Limb (tissue), 2 donors: Measurements from ENCODE around the gene REXO4.
"Not testable (repeated sequence)": the region's sequence is repeated elsewhere in the genome, so short reads cannot be mapped to it uniquely, and the experiment has no call there.

Experiments used
- DNase-seq, 2 donors: peaks; one replicate each; pipeline ENCODE4 v3.0.0-alpha.2; 2016; ENCODE audit errors: extremely low spot score in 2 of 2

REXO4 gene

GRCh38 chr9:133389562-133389961, 28.2 kb downstream of the REXO4 start:
- no peak for DNase-seq

DNA sequence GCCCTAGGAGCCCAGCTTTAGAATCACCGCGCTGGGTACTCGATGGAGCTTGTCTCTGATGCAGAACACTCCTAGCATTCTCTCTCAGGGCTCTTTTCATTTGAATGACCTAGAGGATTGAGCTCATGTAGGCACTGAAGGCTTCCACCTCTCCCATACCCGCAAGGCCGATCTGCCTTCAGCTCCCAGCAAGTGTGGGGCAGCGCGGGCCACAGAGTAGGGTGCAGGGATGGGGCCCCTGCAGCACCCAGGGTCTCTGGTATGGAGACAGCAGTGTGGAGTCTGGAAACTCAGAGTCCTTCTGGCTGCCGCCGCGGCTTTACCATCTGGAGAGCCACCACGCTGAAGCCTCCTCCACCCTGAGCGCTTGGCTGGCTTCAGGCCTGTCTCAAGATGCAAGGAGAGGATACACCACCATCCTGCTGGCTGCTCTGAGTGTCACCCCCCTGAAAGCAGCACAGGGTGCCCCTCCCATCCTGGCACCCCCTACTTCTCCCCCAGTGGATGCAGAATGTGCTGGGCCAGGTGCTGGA, 28.7 kb downstream of the REXO4 start:
- no peak for DNase-seq

DNA sequence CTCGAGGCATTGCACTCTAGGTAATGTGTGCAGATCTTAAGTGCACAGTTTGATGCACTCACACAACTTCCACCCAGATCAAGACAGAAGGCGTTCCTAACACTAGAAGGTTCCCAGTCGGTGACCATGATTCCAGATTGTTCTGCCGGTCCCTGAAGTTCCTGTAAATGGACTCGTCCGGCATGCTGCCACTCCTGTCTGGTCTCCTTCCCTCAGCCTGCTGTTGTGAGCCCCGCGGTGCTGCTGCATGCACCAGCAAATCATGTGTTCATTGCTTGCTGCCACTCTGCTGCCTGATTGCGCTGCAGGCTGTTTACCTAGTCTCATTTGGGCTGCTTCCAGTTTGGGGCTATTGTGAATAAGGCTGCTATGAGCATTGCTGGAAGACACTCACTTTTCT, 30.1 kb downstream of the REXO4 start:
- no peak for DNase-seq

GRCh38 chr9:133386338-133386737, 31.5 kb downstream of the REXO4 start:
- DNase-seq, result no peak

- no peak for DNase-seq
Observed at GRCh38 chr9:133385452-133385851, 32.4 kb downstream of the REXO4 start.

DNA sequence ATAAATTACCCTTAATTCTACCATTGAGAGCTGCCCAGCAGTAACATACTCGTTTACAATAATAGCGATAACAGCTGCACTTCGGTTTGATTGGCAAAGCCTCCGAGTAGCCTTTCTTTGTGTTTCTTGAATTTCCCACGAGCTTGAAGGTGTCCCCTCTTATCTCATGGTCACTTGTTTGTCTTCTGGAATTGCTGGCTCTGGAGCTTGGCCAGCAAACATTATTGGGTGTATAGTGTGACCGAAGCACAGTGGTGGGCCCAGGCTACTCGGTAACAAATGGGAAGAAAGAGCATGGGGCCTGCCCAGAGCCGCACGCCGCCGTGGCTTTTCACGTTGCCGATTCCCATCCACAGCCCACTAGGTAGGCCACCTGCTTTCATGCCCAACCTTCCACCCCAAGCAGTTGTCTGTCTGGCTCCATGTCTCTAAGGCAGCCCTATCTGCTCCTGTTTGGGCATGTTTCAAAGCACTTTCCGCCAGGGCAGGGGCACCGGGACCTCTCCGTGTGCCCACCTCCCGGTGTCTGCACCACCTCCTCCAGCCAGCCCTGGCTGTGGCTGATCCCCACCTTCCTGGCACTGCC, 33.0 kb downstream of the REXO4 start:
- DNase-seq, result no peak

GRCh38 chr9:133383438-133383837, 34.4 kb downstream of the REXO4 start:
- DNase-seq, result no peak

GRCh38 chr9:133382507-133383141, 35.2 kb downstream of the REXO4 start:
- DNase-seq, result no peak

DNA sequence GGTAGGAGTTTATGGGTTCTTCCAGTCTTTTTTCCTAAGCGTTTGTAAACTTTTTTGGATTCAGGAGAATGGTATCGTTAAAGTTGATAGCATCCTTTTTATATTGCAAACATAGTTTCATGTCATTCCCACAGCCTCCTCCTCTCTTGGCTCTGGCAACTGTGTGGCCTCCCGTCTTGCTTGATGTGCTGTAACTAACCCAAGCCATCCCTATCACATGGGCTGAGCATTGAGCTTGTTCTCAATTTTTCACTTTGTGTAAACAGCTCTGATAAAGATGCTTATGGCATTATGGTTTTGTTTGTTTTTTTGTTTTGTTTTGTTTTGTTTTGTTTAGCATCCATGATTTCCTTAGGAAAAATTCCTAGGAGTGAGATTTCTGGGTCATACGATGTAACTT, 37.1 kb downstream of the REXO4 start:
- no peak for DNase-seq

GRCh38 chr9:133379153-133380086, 38.4 kb downstream of the REXO4 start:
- DNase-seq, result no peak

DNA sequence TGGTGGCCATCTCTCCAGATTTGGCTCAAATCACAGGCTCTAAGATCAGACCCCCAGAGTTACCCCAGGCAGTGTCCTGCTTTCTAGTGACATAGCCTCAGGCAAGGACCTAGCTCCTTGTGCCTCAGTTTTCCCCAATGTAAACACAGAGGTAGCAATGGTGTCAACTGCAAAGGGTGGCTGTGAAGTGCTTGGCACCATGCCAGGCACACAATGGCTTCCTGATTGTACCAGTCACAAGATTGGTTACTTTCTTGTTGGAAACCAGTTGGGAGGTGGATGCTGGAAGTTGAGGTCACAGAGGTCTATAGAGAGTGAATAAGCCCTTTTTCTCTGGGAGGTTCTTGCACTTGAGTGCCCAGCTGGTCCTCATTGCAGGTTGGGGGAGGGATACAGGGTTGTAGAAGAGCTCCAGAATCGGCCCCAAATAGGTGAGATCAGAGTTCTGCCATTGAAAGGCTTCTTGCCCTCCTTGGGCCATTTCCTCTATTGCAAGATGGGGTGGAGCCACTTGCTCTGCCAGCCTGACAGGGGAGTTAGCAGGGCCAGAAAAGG, 39.3 kb downstream of the REXO4 start:
- no peak for DNase-seq

DNA sequence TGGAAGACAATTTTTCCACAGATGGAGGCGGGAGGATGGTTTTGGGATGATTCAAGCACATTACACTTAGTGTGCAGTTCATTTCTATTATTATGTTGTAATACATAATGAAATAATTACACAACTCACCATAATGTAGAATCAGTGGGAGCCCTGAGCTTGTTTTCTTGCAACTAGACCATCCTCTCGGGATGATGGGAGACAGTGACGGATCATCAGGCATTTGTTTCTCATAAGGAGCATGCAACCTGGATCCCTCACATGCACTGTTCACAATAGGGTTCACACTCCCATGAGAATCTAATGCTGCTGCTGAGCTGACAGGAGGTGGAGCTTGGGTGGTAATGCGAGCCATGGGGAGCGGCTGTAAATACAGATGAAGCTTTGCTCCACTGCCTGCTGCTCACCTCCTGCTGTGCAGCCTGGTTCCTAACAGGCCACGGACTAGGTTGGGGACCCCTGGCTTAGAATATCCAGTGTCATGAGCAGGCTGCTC, 40.0 kb downstream of the REXO4 start:
- DNase-seq, result no peak

DNA sequence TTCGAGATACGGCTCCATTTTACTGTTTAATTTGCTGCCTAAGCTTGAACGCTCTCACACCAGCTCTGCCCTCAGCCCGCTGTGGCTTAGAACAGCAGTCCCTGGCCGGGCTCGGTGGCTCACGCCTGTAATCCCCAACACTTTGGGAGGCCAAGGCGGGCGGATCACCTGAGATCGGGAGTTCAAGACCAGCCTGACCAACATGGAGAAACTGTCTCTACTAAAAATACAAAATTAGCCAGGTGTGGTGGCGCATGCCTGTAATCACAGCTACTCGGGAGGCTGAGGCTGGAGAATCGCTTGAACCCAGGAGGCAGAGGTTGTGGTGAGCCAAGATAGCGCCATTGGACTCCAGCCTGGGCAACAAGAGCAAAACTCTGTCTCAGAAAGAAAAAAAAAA, 40.5 kb downstream of the REXO4 start:
- not testable (repeated sequence) for DNase-seq

DNA sequence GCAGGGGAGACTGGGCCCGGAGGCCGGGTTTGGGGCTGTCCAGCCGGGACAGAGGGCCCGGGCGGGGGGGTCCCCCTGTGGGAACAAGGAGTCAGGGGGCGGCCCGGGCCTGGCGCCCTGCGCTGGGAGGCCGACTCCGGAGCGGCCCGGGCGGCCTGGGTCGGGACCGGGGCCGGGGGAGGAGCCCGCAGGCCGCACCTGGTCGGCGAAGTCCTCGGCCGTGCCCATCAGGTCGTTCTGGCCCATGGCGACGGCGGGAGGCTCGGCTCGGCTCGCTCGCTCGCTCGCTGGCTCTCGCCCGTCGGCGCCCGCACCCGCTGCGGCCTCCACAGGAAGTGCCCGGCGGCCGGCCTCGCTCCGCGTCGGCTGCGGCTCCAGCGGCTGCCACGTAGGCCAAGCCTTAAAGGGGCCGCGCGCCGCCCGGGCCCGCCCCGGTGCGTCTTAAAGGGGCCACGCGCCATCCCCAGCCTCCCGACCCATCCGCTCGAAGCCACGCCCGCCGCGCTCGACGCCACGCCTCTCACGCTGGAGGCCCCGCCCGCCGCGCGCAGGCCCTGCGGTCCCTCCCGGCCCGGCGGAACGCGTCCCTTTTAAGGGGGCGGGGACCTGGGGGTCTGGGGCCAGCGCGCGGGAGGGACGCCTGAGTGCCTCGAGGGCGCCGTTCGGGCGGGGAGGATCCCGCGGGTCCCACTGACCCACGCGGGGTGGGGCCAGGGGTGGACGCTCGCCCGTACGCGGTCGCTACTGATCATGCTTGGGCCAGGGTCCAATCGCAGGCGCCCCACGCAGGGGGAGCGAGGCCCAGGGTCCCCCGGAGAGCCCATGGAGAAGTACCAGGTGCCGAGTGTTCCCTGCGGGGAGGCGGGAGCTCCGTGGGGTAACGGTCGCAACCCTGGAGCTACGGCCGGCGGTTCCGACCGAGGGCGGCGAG, 41.8 kb downstream of the REXO4 start, which contains the start of the genes STKLD1 and SURF4:
STKLD1 (plus strand) TSS at position 643 of the 931 bp plus-strand sequence; CDS start at position 751, 108 bp downstream.
SURF4 (minus strand) TSS at position 337 of the 931 bp plus-strand sequence; CDS start at position 246, 91 bp downstream.
- DNase-seq, result peak; percentile 97 to 98

DNA sequence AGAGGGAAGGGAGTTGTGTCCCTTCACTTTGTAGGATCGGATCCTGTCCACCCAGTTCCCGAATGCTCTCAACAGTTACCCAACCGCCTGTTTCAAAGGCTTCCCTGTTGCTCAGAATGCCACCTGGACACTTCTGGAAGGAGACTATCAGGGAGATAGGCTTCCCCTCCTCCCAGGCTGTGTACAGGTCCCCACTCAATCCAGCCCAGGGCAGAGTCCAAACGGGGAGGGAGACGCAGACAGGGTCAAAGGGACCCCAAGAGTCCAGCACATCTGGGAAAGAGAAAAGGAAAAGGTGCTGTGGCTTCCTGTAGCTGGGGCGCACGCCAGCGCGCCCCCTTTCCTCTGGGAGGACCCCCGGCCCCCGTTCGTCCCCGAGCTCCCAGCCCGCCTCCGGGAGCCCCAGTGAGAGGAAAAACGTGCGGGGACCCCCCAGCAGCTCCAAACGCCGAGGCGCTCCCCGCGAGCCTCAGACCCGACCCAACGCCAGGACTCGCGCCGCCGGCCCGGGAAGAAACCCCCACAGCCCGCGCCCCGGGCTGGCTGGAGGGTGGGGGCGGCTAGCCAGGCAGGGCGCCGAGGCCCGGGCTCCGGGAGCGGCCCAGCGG, 42.6 kb downstream of the REXO4 start:
- peak in 1 of 2 donors; percentile 7 for DNase-seq

- no peak for DNase-seq
Observed at GRCh38 chr9:133374612-133375115, 43.1 kb downstream of the REXO4 start.

DNA sequence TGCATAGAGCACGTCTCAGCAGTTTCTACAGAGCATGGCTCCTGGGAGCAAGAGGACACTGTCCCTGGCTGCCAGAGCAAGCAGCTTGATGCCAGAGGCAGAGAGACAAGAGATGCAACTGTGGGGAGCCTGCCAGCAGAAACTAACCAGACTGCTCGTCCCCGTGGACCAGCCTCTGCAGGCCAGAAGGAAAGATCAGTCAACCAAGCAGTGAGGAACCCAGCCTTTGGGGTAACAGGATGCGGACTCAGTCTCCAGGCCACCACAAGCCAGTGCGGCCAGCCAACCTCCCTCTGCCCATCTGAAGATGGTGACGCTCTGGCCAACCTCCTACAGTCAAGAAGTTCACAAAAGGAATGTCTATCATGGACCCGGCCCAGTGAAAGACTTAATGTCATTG, 45.7 kb downstream of the REXO4 start:
- DNase-seq, result no peak

DNA sequence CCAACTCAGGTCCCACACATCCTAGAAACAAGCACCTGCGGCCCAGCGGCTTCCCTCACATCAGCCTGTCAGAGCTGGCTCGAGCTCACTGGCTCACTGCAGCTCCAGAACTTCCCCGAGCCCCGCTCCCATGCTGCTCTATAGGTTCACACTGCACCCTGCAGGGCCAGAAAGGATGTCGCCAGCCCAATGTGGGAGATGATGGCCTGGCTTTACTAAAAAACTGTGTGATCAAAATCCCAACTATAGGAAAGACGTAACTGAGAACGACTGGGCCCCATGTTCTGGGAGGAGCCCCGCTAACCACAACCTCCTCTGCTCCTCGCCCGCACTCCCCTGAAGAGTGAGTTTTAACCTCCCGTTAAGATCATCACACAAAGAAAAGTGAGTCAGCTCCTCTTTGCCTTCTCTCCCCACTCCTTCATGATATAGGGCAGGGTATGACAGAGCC, 46.5 kb downstream of the REXO4 start:
- DNase-seq, result no peak

DNA sequence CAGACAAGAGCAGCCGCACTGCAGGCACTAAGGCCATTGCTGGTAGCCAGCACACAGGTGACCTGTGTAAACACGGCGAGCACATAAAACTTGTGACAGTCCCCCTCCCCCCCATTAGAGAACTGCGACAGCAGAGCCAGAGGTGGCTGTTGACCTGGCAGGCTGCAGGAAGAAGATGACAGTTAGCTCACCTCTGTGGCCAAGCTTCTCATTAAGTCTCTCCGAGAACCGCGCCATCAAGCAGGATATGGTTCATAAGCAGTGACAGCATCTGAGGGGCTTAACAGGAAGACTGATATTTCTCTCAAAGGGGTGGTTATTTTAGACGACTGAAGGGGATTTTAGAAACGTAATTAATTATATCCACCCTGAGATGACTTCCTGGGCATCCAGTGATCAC, 47.1 kb downstream of the REXO4 start:
- DNase-seq, result no peak

DNA sequence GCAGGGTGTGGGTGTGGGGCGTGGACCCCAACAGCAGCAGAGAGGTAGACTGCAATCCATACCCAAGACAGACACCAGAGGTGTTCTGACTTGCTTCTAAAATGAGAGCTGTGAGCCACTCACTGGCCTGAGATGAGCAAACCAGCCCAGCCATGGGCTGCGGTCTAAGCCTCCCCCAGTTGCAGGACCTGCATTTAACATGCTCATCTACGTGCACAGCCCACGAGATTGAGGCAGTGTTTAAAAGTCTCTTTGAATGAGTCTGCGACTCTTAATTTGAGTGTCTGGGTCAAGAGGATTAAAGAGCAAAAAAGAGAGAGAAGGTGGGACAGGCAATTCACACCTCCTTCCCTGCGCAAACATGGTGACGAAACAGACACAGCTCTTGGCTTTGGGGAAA, 47.9 kb downstream of the REXO4 start:
- DNase-seq, result no peak
